BE2C (cell line): ENCODE results near the gene IL33.

Experiments used
- DNase-seq: peaks from one replicate; pipeline ENCODE4 v3.0.0-alpha.2; 2020
- H3K27me3 ChIP-seq: fragments of 250-450 bp; sonication (Bioruptor Pico); 2 replicates; pipeline ENCODE4 v1.5.1; 2020; ENCODE audit warnings: mild to moderate bottlenecking
- H3K36me3 ChIP-seq: fragments of 250-450 bp; sonication (Bioruptor Pico); 2 replicates; pipeline ENCODE4 v1.5.1; 2020; ENCODE audit warnings: mild to moderate bottlenecking
- H3K4me1 ChIP-seq: fragments of 250-450 bp; sonication (Bioruptor Pico); 2 replicates; pipeline ENCODE4 v1.5.1; 2020
- H3K4me3 ChIP-seq: 2 replicates; pipeline ENCODE4 v1.5.1; 2011; ENCODE audit warnings: low read depth, low read length
- H3K9me3 ChIP-seq: fragments of 250-450 bp; sonication (Bioruptor Pico); 2 replicates; pipeline ENCODE4 v1.5.1; 2020
- TF ChIP-seq, protein P1 (sequence below): IDR thresholded peaks from 2 replicates; pipeline ENCODE4 v1.5.1; 2012; ENCODE audit warnings: mild to moderate bottlenecking, low read depth, low read length

The IL33 gene

DNA sequence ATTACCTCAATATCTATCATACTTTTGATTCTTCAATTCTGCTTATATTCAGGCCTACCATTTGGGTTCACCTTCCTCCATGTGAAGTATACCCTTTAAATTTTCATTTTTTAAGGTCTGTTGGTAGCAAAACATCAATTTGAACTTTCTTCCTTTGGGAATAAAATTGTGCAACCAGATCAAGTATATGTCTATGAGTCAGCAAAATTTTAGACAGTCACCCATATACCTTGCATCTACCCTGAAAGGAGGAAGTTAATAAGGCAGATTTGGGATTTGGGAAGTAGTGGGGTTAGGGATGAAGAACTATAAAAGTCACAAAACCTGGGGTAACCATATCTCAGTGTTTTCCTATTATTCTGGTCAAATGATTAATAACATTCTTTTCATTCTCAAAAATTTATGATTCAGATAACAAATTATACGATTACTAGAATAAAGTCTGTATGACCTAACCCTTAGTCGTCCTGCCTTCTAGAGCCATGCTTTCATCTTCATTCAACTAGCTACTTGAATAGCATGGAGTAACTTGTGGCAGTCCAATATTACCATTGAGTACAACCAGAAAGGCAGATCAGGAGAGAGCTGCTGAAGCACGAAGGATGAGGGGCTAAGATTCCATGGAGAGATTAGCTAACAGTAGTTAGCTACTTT, 2.8 kb upstream of the IL33 start:
- Histone ChIP-seq H3K27me3 (no peaks in the 10 kb centered on the region), H3K36me3 (no peaks in the 10 kb centered on the region), H3K4me1 (no peaks in the 10 kb centered on the region), H3K4me3 (no peak overlapping the region), H3K9me3 (no peaks in the 10 kb centered on the region)
- TF ChIP-seq, protein P1, sequence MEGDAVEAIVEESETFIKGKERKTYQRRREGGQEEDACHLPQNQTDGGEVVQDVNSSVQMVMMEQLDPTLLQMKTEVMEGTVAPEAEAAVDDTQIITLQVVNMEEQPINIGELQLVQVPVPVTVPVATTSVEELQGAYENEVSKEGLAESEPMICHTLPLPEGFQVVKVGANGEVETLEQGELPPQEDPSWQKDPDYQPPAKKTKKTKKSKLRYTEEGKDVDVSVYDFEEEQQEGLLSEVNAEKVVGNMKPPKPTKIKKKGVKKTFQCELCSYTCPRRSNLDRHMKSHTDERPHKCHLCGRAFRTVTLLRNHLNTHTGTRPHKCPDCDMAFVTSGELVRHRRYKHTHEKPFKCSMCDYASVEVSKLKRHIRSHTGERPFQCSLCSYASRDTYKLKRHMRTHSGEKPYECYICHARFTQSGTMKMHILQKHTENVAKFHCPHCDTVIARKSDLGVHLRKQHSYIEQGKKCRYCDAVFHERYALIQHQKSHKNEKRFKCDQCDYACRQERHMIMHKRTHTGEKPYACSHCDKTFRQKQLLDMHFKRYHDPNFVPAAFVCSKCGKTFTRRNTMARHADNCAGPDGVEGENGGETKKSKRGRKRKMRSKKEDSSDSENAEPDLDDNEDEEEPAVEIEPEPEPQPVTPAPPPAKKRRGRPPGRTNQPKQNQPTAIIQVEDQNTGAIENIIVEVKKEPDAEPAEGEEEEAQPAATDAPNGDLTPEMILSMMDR, result no peak
- no peak for DNase-seq

DNA sequence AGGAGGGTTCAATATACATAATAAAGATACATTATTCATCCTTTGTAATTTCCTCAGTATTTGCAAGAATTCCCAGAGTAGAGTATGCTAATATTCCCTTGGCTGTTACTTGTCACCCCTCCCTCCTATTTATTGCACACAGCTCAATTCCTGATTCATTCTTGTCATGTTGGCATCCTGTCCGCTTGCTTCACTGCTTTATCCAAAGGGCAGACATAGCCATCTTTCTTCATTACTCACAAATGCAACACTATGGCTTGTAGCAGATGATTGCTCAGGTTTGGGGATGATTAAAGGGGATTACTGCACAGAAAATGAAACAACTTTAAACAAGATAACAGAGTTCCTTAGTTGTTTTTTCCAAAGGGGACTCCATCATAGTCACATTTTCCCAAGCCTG, 1.2 kb upstream of the IL33 start:
- no peak for DNase-seq
- H3K36me3 ChIP-seq, result no peaks in the 10 kb centered on the region
- H3K9me3 ChIP-seq, result no peaks in the 10 kb centered on the region
- H3K27me3 ChIP-seq, result no peaks in the 10 kb centered on the region
- H3K4me1 ChIP-seq, result no peaks in the 10 kb centered on the region
- no peak overlapping the region for H3K4me3 ChIP-seq
- TF ChIP-seq, protein P1, result no peak

DNA sequence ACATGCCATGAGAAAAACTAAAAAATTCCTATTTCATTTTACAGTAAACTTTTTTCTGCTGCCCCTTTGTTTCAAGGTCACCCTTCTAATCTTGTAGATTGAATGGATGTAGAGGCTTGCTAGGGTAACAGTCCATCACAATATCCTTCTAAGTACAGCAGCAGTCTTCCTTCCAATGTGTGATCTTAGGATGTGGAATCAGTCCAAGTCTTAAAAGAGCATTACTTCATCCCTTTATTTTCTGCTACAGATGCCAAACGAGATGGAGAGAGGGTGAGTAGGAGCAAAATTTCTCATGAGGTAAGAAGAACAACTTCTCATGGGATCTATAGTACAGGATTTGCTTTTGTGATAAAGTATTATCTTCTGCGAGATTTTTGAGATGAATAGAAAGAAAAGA, 704 bp upstream of the IL33 start:
- DNase-seq, result no peak
- H3K4me3 ChIP-seq, result no peak overlapping the region

DNA sequence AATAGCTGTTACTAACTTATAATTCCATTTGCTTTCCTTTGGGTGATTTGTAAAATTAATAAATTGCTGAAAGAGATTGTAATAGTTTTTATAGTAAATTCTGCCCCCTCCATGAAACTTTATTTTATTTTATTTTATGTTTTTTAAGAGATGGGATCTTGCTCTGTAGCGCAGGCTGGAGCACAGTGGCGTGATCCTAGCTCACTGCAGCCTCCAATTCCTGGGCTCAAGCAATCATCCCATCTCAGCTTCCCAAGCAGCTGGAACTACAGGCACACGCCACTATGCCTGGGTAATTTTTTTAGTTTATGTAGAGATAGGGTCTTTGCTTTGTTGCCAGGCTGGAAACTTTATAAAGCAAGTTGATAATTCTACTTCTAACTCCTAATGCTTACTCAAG, 395 bp downstream of the IL33 start:
- Histone ChIP-seq H3K27me3 (no peaks in the 10 kb centered on the region), H3K4me1 (no peaks in the 10 kb centered on the region), H3K9me3 (no peaks in the 10 kb centered on the region), H3K36me3 (no peaks in the 10 kb centered on the region), H3K4me3 (no peak overlapping the region)
- TF ChIP-seq, protein P1, result no peak
- DNase-seq, result no peak

More for the DNA sequence above, 704 bp upstream of the IL33 start:
- Histone ChIP-seq H3K9me3 (no peaks in the 10 kb centered on the region), H3K27me3 (no peaks in the 10 kb centered on the region), H3K4me1 (no peaks in the 10 kb centered on the region), H3K36me3 (no peaks in the 10 kb centered on the region)
- TF ChIP-seq, protein P1, result no peak

DNA sequence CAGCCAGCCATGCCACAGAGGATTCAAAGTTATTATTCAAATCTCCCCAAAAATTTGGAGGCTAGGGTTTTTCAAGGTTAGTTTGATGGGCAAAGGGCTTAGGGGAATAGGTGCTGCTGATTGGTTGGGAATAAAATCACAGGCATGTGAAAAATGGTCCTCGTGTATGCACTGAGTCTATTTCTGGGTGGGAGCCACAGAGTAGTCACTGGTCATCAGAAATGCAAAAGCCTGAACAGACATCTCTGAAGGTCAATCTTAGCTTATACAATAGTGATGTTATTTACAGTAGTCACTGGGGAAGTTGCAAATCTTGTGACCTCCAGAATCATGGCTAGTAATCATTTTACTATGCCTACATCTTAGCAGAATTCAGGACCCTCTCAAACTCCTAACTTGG, 1.3 kb downstream of the IL33 start:
- DNase-seq, result no peak
- Histone ChIP-seq H3K4me3 (no peak overlapping the region), H3K27me3 (no peaks in the 10 kb centered on the region), H3K4me1 (no peaks in the 10 kb centered on the region), H3K9me3 (no peaks in the 10 kb centered on the region), H3K36me3 (no peaks in the 10 kb centered on the region)
- TF ChIP-seq, protein P1, result no peak

DNA sequence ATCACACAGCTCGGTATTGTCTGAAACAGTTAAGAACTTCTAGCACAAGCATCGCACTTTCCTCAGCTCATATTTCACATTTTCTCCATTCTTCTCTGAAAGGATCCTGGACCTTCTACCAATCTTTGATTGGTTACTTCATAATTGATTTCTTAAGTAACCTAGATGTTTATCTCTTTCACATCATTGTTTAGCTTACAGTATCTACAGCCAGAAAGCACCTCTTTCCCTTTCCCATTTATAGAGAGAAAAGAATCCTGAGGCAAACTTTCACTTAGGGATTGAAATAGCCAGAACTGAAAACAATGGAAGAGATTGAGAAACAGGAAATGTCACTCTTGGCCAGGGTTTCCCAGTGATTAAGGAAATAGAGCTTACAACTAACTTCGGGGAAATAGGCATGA, 2.5 kb downstream of the IL33 start:
- Histone ChIP-seq H3K4me1 (no peaks in the 10 kb centered on the region), H3K36me3 (no peaks in the 10 kb centered on the region), H3K27me3 (no peaks in the 10 kb centered on the region), H3K4me3 (no peak overlapping the region), H3K9me3 (no peaks in the 10 kb centered on the region)
- DNase-seq, result no peak
- TF ChIP-seq, protein P1, result no peak
